Kidney tubule cell (primary cell): ENCODE results near the gene SEMA3B.
A peak's percentile ranks its signal among the peaks of the same experiment; 100 is the strongest.
"Not testable (repeated sequence)": the region's sequence is repeated elsewhere in the genome, so short reads cannot be mapped to it uniquely, and the experiment has no call there.

Experiments
- DNase-seq: peaks from one replicate; pipeline ENCODE4 v3.0.0-alpha.2; 2018; ENCODE audit warnings: low spot score

SEMA3B gene

GRCh38 chr3:50237754-50238548 is 31.0 kb upstream of the SEMA3B start:
- peak; percentile 91 for DNase-seq

DNA sequence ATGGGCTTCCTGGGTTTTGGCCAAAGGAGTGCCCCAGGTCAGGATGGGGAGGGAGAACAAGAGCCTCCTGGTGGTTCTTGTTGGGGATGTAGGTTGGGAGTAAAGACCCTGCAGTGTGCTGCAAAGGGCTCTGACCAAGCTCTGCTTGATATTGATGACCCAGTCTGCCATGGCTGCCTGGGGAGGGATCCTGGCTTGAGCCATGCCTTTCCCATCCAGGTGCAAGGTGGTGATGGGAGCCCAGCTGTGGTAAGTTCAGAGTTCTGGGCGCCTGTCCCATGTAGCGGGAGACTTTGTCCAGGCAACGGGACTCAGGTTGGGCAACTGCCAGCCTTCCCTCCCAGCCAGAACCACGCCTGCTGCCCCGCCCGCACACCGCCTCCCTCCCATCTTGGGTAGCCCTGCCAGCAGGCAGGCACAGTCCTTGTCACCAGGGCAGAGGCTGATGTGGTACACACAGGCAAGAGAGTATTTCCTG is 30.4 kb upstream of the SEMA3B start:
- DNase-seq: peak; percentile 57

DNA sequence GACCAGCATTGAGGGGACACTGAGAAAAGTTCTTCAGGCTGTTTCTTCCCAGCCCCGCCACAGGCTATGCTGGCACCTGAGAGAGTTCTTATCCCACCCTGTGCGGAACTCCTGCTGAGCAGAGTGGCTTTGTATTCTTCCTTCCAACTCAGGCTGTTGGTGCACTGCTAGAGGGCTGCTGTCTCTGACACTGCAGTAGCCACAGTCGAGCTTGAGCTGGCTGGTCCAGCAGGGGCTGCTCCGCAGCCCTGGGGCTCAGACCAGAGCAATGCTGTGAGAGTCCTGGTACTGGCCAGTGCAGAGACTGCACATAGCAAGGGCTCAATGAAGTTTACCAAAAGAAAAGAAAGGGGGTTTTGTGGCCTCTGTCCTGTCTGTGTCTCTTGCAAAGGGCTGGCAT is 29.3 kb upstream of the SEMA3B start:
- DNase-seq: no peak

- no peak for DNase-seq
Observed at GRCh38 chr3:50241163-50241562, 27.8 kb upstream of the SEMA3B start.

DNA sequence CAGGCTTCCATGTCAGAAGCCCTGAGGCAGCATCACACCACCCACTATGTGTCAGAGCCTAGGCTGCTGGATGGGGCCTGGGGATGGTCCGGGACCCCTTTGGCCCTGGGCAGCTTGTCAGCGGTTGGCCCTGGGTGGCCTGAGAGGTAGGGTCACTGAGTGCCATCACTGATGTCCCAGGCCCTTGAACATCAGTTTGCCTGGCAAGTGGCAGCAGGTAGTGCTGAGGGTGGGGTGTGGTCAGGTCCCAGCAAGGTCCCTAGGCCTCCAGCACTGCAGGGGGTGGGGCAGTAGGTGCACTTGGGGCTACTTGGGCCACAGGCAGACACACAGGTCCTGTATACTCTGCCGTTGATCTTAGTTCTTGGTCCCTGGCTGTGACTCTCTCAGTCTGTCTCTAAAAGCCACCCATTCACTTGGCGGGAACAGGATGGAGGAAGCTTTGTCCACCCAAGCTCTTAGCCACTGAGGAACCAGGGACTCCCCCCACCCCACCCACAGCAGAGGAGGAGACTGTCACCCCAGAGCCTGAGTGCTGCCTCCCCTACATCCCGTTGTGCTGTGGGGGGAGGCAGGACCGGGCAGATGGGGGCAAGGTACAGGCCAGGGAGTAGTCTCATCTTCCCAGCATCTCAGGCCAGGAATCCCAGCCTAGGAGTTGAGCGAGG is 27.1 kb upstream of the SEMA3B start:
- no peak for DNase-seq

DNA sequence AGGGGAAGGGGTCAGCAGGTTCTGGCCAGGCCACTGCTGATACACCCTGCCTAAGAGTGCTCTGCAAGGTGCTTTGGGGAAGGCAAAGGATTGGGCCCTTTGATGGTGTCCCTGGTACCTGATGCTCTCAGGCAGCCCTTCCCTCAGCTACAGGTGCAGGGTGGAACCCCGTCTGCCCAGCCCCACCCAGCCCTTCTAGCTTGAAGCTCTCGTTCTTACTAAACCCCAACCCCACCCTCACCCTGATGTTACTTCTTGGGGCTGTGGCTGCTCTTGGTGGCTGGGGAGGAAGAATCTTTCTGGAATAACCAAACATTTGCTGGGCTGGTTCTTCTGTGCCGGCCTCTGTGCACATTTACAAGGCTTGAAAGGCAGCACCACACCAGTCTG is 26.6 kb upstream of the SEMA3B start:
- no peak for DNase-seq

DNA sequence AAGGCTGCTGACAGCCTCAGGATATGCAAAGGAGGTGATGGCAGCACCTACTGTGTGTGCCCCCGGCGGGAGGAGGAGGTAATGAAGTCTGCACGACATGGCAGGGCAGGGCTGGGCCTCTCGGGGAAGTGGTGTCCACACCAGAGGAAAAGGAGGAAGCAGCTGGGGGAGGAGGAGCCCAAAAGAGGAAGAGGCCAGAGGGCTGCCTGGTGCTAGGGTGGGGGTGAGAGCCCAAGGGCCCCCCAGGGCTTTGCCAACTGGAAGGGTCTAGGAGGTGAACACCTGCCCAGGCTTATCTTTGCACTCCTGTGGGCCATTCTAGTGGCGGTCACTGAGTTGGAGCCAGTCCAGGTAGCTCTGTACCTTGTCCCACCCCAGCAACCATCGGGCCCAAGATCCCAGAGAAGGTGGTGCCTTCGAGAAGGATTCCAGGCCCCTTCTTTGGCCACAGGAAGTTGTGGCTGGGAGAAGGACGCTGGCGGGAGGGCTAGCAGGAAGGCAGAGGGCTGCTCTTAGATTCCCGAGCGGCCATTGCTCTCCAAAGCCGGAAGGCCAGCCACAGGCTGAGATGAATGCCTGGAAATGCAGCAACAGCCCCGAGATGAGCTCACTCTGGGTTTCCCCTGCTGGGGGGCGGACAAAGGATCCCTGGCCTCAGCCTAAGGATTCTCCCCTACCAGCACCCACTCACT is 25.9 kb upstream of the SEMA3B start:
- peak; percentile 82 for DNase-seq

- DNase-seq: no peak
Observed at GRCh38 chr3:50243543-50243895, 25.4 kb upstream of the SEMA3B start.

DNA sequence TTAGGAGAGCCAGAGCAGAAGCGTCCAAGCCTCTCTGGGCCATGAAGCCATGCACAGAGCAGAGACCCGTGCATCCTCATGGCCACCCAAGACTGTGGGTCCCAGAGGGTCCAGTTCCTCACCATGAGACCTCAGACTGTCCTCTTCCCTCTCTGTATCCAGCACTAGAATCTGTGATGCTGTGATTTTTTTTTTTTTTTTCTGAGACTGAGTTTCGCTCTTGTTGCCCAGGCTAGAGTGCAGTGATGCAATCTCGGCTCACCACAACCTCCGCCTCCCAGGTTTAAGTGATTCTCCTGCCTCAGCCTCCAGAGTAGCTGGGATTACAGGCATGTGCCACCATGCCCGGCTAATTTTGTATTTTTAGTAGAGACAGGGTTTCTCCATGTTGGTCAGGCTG is 24.1 kb upstream of the SEMA3B start:
- DNase-seq: not testable (repeated sequence)

DNA sequence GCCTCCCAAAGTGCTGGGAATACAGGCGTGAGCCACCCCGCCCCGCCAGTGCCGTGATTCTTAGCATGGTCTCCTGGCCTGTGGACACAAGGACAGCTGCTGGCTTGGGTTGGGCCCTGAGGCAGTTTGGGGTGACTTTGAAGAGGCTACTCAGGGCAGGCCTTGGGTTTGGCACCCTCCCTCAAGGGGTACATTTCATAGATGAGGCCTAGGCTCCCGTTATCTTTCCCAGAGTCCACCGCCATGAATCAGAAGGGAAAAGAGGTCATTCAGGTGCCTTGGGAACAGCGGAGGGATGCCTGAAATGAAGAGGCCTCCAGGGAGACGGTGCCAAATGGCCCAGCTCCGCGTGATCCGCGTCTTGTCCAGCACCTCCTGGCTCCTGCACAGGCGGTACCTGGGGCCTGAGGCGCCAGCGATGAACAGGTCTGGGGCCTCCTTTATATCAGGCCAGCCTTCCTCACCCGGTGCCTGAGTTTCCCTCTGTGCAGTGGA is 23.6 kb upstream of the SEMA3B start:
- DNase-seq: no peak

- peak; percentile 84 for DNase-seq
Observed at GRCh38 chr3:50245831-50246516, 23.0 kb upstream of the SEMA3B start.

GRCh38 chr3:50246517-50246954 is 22.4 kb upstream of the SEMA3B start:
- peak; percentile 87 for DNase-seq

GRCh38 chr3:50248387-50248786 is 20.6 kb upstream of the SEMA3B start:
- peak; percentile 83 for DNase-seq

- DNase-seq: no peak
Observed at GRCh38 chr3:50249457-50249856, 19.5 kb upstream of the SEMA3B start.

DNA sequence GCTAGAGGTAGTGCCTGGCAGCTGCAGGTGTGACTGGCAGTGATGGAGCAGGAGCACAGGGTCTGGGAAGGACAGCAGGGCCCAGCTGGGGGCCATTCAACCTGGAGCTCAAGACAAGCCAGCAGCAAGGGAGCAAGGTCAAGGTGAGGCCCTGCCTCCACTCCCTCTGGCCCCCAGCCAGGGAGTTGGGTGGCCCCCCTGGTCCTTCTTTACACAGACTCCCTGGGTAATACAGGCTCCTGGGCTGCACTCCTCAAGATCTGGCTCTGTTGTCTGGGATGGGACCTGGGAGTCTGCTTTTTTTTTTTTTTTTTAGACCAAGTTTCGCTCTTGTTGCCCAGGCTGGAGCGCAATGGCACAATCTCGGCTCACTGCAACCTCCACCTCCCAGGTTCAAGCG is 18.4 kb upstream of the SEMA3B start:
- no peak for DNase-seq

DNA sequence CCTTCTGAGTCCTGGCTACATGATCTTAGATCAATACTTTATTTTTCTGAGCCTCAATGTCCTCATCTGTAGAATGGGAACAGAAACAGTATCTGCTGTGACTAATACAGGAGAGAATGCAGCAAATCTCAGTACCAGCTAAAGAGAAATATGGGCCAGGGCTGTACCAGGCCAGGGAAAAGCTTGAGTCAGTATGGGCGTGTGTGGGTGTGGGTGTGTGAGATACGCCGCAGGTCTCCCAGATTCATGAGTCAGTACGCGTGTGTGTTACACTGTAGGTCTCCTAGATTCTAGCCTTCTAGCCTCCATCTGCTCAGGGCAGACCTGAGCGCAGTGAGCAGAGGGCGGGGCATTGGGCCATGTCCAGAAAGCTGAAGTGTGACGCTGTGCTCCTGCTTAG is 17.7 kb upstream of the SEMA3B start:
- peak; percentile 92 for DNase-seq

GRCh38 chr3:50254577-50255250 is 14.2 kb upstream of the SEMA3B start:
- DNase-seq: no peak

DNA sequence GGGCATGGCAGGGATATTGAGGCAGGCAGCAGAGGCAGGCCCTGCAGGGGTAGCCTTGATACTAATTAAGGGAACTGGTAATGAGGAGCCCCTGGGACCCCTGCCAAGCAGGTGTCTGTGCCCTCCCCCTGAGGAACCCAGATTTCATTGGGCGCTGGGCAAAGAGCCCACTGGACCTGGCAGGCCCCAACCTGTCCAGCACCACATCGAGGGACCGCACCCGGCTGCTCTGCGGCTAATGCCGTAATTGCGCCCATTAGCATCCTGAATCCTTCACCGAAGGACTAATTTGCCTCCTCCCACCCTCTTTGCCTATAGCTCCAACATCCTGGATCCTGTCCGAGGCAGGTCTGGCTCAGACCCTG is 13.7 kb upstream of the SEMA3B start:
- no peak for DNase-seq

- DNase-seq: no peak
Observed at GRCh38 chr3:50256978-50257890, 11.7 kb upstream of the SEMA3B start.

DNA sequence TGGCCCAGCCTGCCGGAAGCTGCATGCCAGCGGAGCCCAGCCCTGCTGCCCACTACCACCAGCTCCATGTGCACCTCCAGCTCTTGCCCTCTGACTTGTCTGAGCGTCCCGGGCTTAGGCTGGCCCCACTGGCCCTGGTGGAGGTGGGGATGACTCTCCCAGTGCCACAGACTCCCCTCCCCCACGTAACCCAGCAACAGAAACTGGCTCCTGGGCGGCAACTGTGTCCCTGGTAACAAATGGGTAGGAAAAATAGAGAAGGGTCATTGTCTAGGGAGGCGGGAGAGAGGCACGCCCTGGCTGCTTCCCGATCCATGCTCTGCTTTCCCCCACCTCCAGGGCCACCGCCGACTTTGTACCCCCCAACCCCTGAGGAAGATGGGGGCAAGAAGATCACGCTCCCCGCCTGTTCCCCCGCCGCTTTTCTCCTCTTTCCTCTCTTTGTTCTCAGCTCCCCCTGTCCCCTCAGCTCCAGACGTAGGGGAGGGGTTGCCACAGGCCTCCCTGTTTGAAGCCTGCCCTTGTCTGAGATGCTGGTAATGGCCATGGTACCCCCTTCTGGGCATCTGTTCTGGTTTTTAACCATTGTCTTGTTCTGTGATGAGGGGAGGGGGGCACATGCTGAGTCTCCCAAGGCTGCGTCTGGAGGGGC is 10.8 kb upstream of the SEMA3B start:
- no peak for DNase-seq
